Body of pancreas (tissue), 4 donors: ENCODE measurements around the gene DNAH12. TPM values are rescaled to one million over a fixed set of nuclear protein-coding genes. Genes with fewer than 3 reads are reported as not detected.
"Not testable (repeated sequence)": the region's sequence is repeated elsewhere in the genome, so short reads cannot be mapped to it uniquely, and the experiment has no call there.

ENCODE experiments used
- ATAC-seq: fragments of 150-250 bp; one replicate; pipeline ENCODE4 v1.9.1; 2016
- DNase-seq, 4 donors: peaks; one replicate each; pipeline ENCODE4 v3.0.0-alpha.2; 2019
- H3K27ac ChIP-seq, 4 donors: fragments of 200-600 bp; sonication (generic); 1 replicate in 3 of 4; 2 replicates in 1 of 4; pipeline versions ENCODE4 v1.5.1 to v1.6.1; 2016 to 2019; ENCODE audit warnings: mild to moderate bottlenecking in 1 of 4, mixed read lengths in 1 of 4, moderate library complexity in 1 of 4
- H3K27me3 ChIP-seq, 2 donors: fragments of 200-600 bp; sonication (generic); one replicate each; pipeline ENCODE4 v1.6.0; 2016; ENCODE audit warnings: mild to moderate bottlenecking in 1 of 2
- H3K36me3 ChIP-seq, 2 donors: fragments of 200-600 bp; sonication (generic); replicated peaks in 1 of 2; 2 replicates each; pipeline ENCODE4 v1.5.1; 2016; ENCODE audit warnings: low read depth in 2 of 2; ENCODE audit not compliant: insufficient read depth in 1 of 2
- H3K4me1 ChIP-seq: fragments of 200-600 bp; sonication (generic); one replicate; pipeline ENCODE4 v1.6.0; 2016
- H3K4me3 ChIP-seq, 2 donors: fragments of 200-600 bp; sonication (generic); 1 replicate in 1 of 2; 2 replicates in 1 of 2; pipeline ENCODE4 v1.5.1; 2016 to 2019
- H3K9me3 ChIP-seq, 3 donors: fragments of 200-600 bp; sonication (generic); 1 replicate in 2 of 3; 2 replicates in 1 of 3; pipeline ENCODE4 v1.5.1; 2016
- POLR2A ChIP-seq, 3 donors: fragments of 450-650 bp; IDR thresholded peaks; one replicate each; pipeline ENCODE4 v1.6.1; 2016; ENCODE audit warnings: antibody characterized with exemption in 3 of 3, mild to moderate bottlenecking in 2 of 3
- WGBS, 2 donors: methylation state at CpG; one replicate each; pipeline ENCODE4 v1.1.5; 2017; 5-methylcytosine and 5-hydroxymethylcytosine counted together
- intact Hi-C: fragments of 100-400 bp; cut with DNase I; formaldehyde crosslinking; loops from one replicate; pipeline ENCODE4 v1.15.1; 2023
- total RNA-seq, 2 donors: library from RNA; depleted of rRNA; stranded (reverse); fragments of >200 nt; gene quantifications; one replicate each; pipeline ENCODE4 v1.1.0, GENCODE V29; 2016
- TF ChIP-seq, protein P1 (sequence below), 7 experiments: fragments of 450-650 bp in 4 of 7; fragments of 200-600 bp in 3 of 7; sonication (generic) in 3 of 7; IDR thresholded peaks; one replicate each; pipeline ENCODE4 v1.5.1; 2016 to 2019; ENCODE audit warnings: antibody characterized with exemption in 7 of 7

DNAH12 gene
- total RNA-seq, 2 donors from 2014 or later: 0.52 to 0.99 TPM

DNA sequence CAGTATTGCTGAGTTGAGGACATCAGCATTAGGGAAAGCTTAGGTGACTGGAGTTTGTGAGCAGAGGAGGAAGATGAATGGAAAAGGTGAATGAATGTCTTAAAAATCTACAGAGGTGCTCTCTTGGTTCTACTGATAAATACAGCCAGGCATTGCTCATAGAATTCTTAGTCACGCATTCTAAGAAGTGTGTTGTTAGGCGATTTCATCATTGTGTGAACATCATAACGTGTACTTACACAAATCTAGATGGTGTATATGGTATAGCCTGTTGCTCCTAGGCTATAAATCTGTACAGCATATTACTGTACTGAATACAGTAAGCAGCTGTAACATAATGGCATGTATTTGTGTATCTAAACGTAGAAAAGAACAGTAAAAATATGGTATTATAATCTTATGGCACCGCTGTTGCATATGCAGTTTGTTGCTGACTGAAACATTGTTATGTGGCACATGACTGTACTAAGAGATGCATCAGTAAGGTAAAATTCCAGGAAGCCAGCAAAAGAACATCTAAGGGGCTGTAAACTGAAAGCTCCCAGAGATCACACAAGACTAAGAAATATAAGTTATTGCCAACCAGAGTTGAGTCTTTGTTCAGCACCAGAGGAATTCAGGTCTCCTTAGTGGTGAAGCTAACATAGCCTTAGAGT is 208.7 kb downstream of the DNAH12 start:
- no peak for DNase-seq
- TF ChIP-seq, protein P1, sequence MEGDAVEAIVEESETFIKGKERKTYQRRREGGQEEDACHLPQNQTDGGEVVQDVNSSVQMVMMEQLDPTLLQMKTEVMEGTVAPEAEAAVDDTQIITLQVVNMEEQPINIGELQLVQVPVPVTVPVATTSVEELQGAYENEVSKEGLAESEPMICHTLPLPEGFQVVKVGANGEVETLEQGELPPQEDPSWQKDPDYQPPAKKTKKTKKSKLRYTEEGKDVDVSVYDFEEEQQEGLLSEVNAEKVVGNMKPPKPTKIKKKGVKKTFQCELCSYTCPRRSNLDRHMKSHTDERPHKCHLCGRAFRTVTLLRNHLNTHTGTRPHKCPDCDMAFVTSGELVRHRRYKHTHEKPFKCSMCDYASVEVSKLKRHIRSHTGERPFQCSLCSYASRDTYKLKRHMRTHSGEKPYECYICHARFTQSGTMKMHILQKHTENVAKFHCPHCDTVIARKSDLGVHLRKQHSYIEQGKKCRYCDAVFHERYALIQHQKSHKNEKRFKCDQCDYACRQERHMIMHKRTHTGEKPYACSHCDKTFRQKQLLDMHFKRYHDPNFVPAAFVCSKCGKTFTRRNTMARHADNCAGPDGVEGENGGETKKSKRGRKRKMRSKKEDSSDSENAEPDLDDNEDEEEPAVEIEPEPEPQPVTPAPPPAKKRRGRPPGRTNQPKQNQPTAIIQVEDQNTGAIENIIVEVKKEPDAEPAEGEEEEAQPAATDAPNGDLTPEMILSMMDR (IDR thresholded peaks at IDR 0.05): no peak
- no peak for TF ChIP-seq POLR2A (IDR thresholded peaks at IDR 0.05)
- no peak overlapping the region for H3K4me3 ChIP-seq
- 75 to 77% methylated on average over 5 of the region's 5 CpGs for WGBS, 2 donors
- no peak overlapping the region for H3K27ac ChIP-seq
- no peaks in the 10 kb centered on the region for H3K4me1 ChIP-seq
- no peak for ATAC-seq
- intact Hi-C loops: no loop called here
- H3K27me3 ChIP-seq: no peaks in the 10 kb centered on the region
- H3K9me3 ChIP-seq: no peaks in the 10 kb centered on the region
- H3K36me3 ChIP-seq: no peaks in the 10 kb centered on the region

DNA sequence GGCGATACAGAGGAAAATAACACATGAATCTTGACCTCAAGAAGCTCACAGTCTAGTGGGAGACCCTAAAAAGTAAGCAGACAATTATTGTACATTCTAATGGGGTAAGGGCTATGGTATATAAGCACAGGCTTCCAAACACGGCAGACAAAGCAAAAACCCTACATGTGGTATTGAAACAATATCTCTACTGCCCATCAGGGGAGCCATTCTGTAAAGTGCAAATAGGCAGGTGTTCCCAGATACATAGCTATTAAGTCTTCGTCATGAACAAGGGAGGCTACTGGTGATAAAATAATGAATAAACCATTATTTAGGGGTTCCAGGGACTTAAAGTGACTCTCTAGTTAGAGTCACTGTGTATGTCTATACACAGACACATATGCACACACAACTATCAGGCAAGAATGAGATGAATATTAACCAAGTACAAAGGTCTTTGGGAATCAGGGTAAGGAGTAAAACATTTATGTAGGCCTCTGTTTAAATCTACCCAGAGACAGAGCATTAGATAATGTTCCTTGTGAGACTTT is 213.0 kb downstream of the DNAH12 start:
- Histone ChIP-seq H3K27ac (no peak overlapping the region), H3K4me3 (no peak overlapping the region), H3K27me3 (no peaks in the 10 kb centered on the region), H3K9me3 (no peaks in the 10 kb centered on the region), H3K36me3 (no peaks in the 10 kb centered on the region), H3K4me1 (no peaks in the 10 kb centered on the region)
- intact Hi-C loops: no loop called here
- 70 to 75% methylated on average over 3 of the region's 3 CpGs for WGBS, 2 donors
- DNase-seq: no peak
- no peak for ATAC-seq
- TF ChIP-seq, protein P1 (IDR thresholded peaks at IDR 0.05): no peak
- no peak for TF ChIP-seq POLR2A (IDR thresholded peaks at IDR 0.05)

DNA sequence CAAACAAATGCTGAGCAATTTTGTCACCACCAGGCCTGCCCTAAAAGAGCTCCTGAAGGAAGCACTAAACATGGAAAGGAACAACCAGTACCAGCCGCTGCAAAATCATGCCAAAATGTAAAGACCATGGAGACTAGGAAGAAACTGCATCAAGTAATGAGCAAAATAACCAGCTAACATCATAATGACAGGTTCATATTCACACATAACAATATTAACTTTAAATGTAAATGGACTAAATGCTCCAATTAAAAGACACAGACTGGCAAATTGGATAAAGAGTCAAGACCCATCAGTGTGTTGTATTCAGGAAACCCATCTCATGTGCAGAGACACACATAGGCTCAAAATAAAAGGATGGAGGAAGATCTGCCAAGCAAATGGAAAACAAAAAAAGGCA is 217.6 kb downstream of the DNAH12 start:
- H3K27me3 ChIP-seq, DNase-seq, H3K36me3 ChIP-seq, intact Hi-C loops, ATAC-seq, H3K4me1 ChIP-seq, H3K4me3 ChIP-seq, H3K27ac ChIP-seq, H3K9me3 ChIP-seq: not testable (repeated sequence)
- 84 to 100% methylated on average over 1 of the region's 1 CpG for WGBS, 2 donors

DNA sequence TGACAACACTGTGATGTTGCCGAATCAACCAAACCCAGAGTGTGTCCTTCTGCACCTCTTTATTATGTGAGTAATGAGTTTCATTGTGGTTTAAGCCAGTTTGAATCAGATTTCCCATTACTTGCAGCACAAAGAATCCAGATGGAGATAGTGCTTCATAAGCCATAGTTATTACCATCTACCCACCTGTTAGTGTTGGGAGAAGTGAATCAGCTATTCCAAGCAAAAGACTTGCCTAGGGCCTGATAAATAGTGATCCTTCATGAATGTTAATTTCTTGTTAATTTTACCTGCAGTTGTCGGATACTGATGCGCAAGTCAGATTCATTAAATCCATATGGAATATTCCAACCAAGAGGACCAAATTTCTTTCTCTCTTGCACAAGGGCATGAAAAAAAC is 229.9 kb downstream of the DNAH12 start:
- H3K9me3 ChIP-seq: peaks cover 0 to 3% (median 0%) of the 10 kb centered on the region in 3 donors
- ATAC-seq: no peak
- no peak for DNase-seq
- H3K27ac ChIP-seq: no peak overlapping the region
- no peaks in the 10 kb centered on the region for H3K4me1 ChIP-seq
- no peaks in the 10 kb centered on the region for H3K27me3 ChIP-seq
- TF ChIP-seq POLR2A (IDR thresholded peaks at IDR 0.05): no peak
- TF ChIP-seq, protein P1 (IDR thresholded peaks at IDR 0.05): no peak
- WGBS, 2 donors: 95% methylated on average over 3 of the region's 3 CpGs
- H3K36me3 ChIP-seq: no peaks in the 10 kb centered on the region
- H3K4me3 ChIP-seq: no peak overlapping the region
- intact Hi-C loops: no loop called here

DNA sequence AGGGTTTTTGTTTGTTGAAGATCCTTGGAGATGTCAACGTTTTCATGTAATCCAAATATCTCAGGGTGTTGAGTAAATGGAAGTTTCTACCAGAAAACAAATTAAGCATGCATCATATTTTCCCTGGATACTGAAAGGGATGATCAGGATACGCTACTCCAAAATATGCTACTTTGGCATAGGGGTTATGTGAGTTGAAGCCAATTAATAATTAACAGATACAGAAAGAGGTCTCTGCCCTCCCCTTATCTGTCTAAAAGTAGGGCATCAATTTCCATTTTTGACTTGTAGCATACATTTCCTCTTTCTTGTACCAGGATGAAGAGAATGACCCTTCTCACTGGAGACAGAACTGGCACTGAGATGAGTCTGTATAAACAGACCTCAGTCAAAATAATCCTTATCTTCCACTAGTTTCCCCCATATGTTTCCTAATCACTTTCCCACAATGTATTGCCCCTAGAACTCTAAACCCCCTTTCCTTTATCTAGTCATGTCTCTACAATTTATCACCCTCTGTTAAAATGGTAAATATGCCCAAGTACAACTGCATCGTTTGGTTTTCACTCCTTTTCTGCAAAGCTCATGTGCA is 234.3 kb downstream of the DNAH12 start:
- intact Hi-C loops: no loop called here
- H3K4me1 ChIP-seq: no peaks in the 10 kb centered on the region
- peaks cover 0 to 3% (median 0%) of the 10 kb centered on the region in 3 donors for H3K9me3 ChIP-seq
- no peak for TF ChIP-seq POLR2A (IDR thresholded peaks at IDR 0.05)
- TF ChIP-seq, protein P1 (IDR thresholded peaks at IDR 0.05): no peak
- H3K36me3 ChIP-seq: no peaks in the 10 kb centered on the region
- no peak overlapping the region for H3K4me3 ChIP-seq
- WGBS, 2 donors: 38 to 42% methylated on average over 3 of the region's 3 CpGs
- DNase-seq: no peak
- H3K27ac ChIP-seq: no peak overlapping the region
- no peak for ATAC-seq
- H3K27me3 ChIP-seq: no peaks in the 10 kb centered on the region

DNA sequence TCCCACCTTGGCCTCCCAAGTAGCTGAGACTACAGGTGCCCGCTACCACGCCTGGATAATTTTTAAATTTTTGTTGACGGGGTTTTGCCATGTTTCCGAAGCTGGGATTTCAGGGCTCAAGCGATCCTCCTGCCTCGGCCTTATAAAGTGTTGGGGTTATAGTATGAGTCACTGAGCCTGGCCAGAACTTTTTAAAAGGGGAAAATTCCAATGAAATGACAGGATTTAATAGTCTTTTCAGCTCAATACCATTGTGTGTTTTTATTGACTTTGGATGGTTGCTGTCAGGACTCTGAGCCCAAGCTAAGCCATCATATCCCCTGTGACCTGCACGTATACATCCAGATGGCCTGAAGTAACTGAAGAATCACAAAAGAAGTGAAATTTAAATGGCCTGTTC is 240.6 kb downstream of the DNAH12 start:
- H3K9me3 ChIP-seq, H3K36me3 ChIP-seq, H3K4me3 ChIP-seq, ATAC-seq, H3K27ac ChIP-seq, H3K4me1 ChIP-seq, intact Hi-C loops, DNase-seq, H3K27me3 ChIP-seq: not testable (repeated sequence)
- WGBS, 2 donors: 89 to 95% methylated on average over 7 of the region's 7 CpGs
